Liver (tissue), 3 donors: ENCODE data around the gene TBX5.

ENCODE experiments used
- CTCF ChIP-seq: fragments of 150-350 bp; IDR thresholded peaks from 2 replicates; pipeline ENCODE4 v1.5.1; 2017; ENCODE audit warnings: improper control_type of control experiment, low read depth, low read length; ENCODE audit not compliant: missing input control
- EGR1 ChIP-seq, 2 donors: IDR thresholded peaks; 2 replicates each; pipeline ENCODE4 v1.6.1; 2016 to 2018; ENCODE audit warnings: antibody characterized with exemption in 2 of 2, low read depth in 2 of 2
- FOXA1 ChIP-seq: IDR thresholded peaks from 2 replicates; pipeline ENCODE4 v1.6.1; 2016; ENCODE audit warnings: antibody characterized with exemption
- GABPA ChIP-seq, 2 donors: IDR thresholded peaks in 1 of 2; conservative IDR thresholded peaks in 1 of 2; 2 replicates each; pipeline ENCODE4 v1.6.1; 2016; ENCODE audit warnings: antibody characterized with exemption in 2 of 2, mild to moderate bottlenecking in 1 of 2, moderate library complexity in 1 of 2
- HNF4A ChIP-seq, 2 donors: conservative IDR thresholded peaks; 2 replicates each; pipeline ENCODE4 v1.6.1; 2016; ENCODE audit warnings: antibody characterized with exemption in 2 of 2, mild to moderate bottlenecking in 2 of 2
- JUND ChIP-seq, 2 donors: IDR thresholded peaks; 2 replicates each; pipeline ENCODE4 v1.6.1; 2016; ENCODE audit warnings: antibody characterized with exemption in 2 of 2
- NR2F2 ChIP-seq: IDR thresholded peaks from 2 replicates; pipeline ENCODE4 v1.6.1; 2016; ENCODE audit warnings: antibody characterized with exemption
- RAD21 ChIP-seq, 2 donors: IDR thresholded peaks; 2 replicates each; pipeline ENCODE4 v1.6.1; 2016; ENCODE audit warnings: antibody characterized with exemption in 2 of 2, mild to moderate bottlenecking in 2 of 2
- REST ChIP-seq: IDR thresholded peaks from 2 replicates; pipeline ENCODE4 v1.6.1; 2016; ENCODE audit warnings: antibody characterized with exemption, mild to moderate bottlenecking
- SP1 ChIP-seq: IDR thresholded peaks from 2 replicates; pipeline ENCODE4 v1.6.1; 2018; ENCODE audit warnings: antibody characterized with exemption, mild to moderate bottlenecking
- TAF1 ChIP-seq: conservative IDR thresholded peaks from 2 replicates; pipeline ENCODE4 v1.6.1; 2016; ENCODE audit warnings: antibody characterized with exemption, mild to moderate bottlenecking
- YY1 ChIP-seq: IDR thresholded peaks from 2 replicates; pipeline ENCODE4 v1.6.1; 2016; ENCODE audit warnings: antibody characterized with exemption, mild to moderate bottlenecking
- ZBTB33 ChIP-seq: IDR thresholded peaks from 2 replicates; pipeline ENCODE4 v1.6.1; 2016; ENCODE audit warnings: antibody characterized with exemption
- donor health status: healthy.
- donor health status: healthy.

- TF ChIP-seq TAF1 (no peak), CTCF (no peak), REST (no peak), GABPA (IDR thresholded peaks at IDR 0.05 in 1 of 2, conservative IDR thresholded peaks at IDR 0.05 in 1 of 2) (no peak), SP1 (no peak), FOXA1 (no peak), JUND (IDR thresholded peaks at IDR 0.05) (no peak), RAD21 (IDR thresholded peaks at IDR 0.05) (no peak), HNF4A (conservative IDR thresholded peaks at IDR 0.05) (no peak), YY1 (no peak), NR2F2 (no peak), EGR1 (IDR thresholded peaks at IDR 0.05; ENCODE audit: low read depth in 2 of 2) (no peak), ZBTB33 (no peak)
Observed at GRCh38 chr12:114399664-114400211, 6.2 kb downstream of the TBX5 start.
